Bronchial epithelial cell (primary cell): ENCODE data around the gene NEURL1B. TPM values are rescaled to one million over a fixed set of nuclear protein-coding genes. Genes with fewer than 3 reads are reported as not detected.
A peak's percentile ranks its signal among the peaks of the same experiment; 100 is the strongest.

ENCODE experiments used
- DNase-seq: peaks from one replicate; pipeline ENCODE4 v3.0.0-alpha.2; 2010; ENCODE audit warnings: low read depth
- FAIRE-seq: peaks from 2 replicates; lab custom pipeline; 2011; peaks lifted over from hg19 to GRCh38; lab: Jason Lieb, UNC
- H3K27me3 ChIP-seq: 2 replicates; pipeline ENCODE4 v1.5.1; 2011; ENCODE audit warnings: low read length; ENCODE audit not compliant: control insufficient read depth, insufficient read depth
- H3K36me3 ChIP-seq: 2 replicates; pipeline ENCODE4 v1.5.1; 2011; ENCODE audit warnings: low read length; ENCODE audit not compliant: control insufficient read depth, insufficient read depth
- H3K4me3 ChIP-seq: 2 replicates; pipeline ENCODE4 v1.5.1; 2011; ENCODE audit warnings: mild to moderate bottlenecking, low read depth, low read length, control low read depth
- CTCF ChIP-seq: IDR thresholded peaks from 2 replicates; pipeline ENCODE4 v1.5.1; 2011; ENCODE audit warnings: mild to moderate bottlenecking, moderate library complexity, low read length, control low read depth, inconsistent platforms; ENCODE audit not compliant: insufficient read depth, severe bottlenecking
- total RNA-seq: library from RNA; depleted of rRNA; stranded (reverse); fragments of >200 nt; gene quantifications from 2 replicates; pipeline ENCODE4 v1.2.1, GENCODE V29; 2014

NEURL1B gene
- total RNA-seq, 1 donor from 2014 or later, result 4.7 TPM

GRCh38 chr5:172699999-172700364, 58.9 kb downstream of the NEURL1B start:
- H3K27me3 ChIP-seq, result peaks cover 5% of the 10 kb centered on the region
- FAIRE-seq (no peak), DNase-seq (no peak)
- TF ChIP-seq CTCF, result no peak
- no peak overlapping the region for H3K4me3 ChIP-seq
- H3K36me3 ChIP-seq, result no peaks in the 10 kb centered on the region

GRCh38 chr5:172700365-172701290, 59.6 kb downstream of the NEURL1B start:
- no peak for TF ChIP-seq CTCF
- no peak overlapping the region for H3K4me3 ChIP-seq
- H3K36me3 ChIP-seq, result no peaks in the 10 kb centered on the region
- DNase-seq (no peak), FAIRE-seq (peak; percentile 60)
- peaks cover 5% of the 10 kb centered on the region for H3K27me3 ChIP-seq

- Histone ChIP-seq H3K36me3 (no peaks in the 10 kb centered on the region), H3K4me3 (no peak overlapping the region), H3K27me3 (peaks cover 5% of the 10 kb centered on the region)
- FAIRE-seq, result no peak
- no peak for TF ChIP-seq CTCF
- no peak for DNase-seq
These were observed 60.2 kb downstream of the NEURL1B start for GRCh38 chr5:172701291-172701656.

- no peak for TF ChIP-seq CTCF
- DNase-seq, result no peak
- Histone ChIP-seq H3K27me3 (peaks cover 5% of the 10 kb centered on the region), H3K36me3 (no peaks in the 10 kb centered on the region), H3K4me3 (no peak overlapping the region)
- no peak for FAIRE-seq
These were observed 62.9 kb downstream of the NEURL1B start for GRCh38 chr5:172703952-172704351.

- no peaks in the 10 kb centered on the region for H3K36me3 ChIP-seq
- no peak for FAIRE-seq
These were observed 64.6 kb downstream of the NEURL1B start for GRCh38 chr5:172705576-172706084.

More at GRCh38 chr5:172705576-172706084, 64.6 kb downstream of the NEURL1B start:
- peak; percentile 46 for DNase-seq
- TF ChIP-seq CTCF, result no peak
- no peak overlapping the region for H3K4me3 ChIP-seq
- H3K27me3 ChIP-seq, result peaks cover 3% of the 10 kb centered on the region
